GM11168 (cell line): ENCODE data around the gene OLIG1.

Experiments used
- in situ Hi-C: fragments of 300-500 bp; cut with MboI; formaldehyde crosslinking; loops from one replicate; pipeline ENCODE4 v1.12.0; 2022; ENCODE audit warnings: low sequenced_read_pairs; ENCODE audit not compliant: unreplicated experiment

OLIG1 gene

GRCh38 chr21:33058957-33059356 lies 11.0 kb upstream of the OLIG1 start:
- in situ Hi-C loops: no loop called here

GRCh38 chr21:33059380-33059841 lies 10.5 kb upstream of the OLIG1 start:
- in situ Hi-C loops: no loop called here

- in situ Hi-C loops: no loop called here
Observed at GRCh38 chr21:33061233-33061632, 8.7 kb upstream of the OLIG1 start.

- in situ Hi-C loops: no loop called here
Observed at GRCh38 chr21:33063375-33063883, 6.5 kb upstream of the OLIG1 start.

GRCh38 chr21:33063907-33064622 lies 5.9 kb upstream of the OLIG1 start:
- in situ Hi-C loops: no loop called here

GRCh38 chr21:33064623-33065390 lies 5.1 kb upstream of the OLIG1 start:
- in situ Hi-C loops: no loop called here

GRCh38 chr21:33067043-33067442 lies 2.9 kb upstream of the OLIG1 start:
- in situ Hi-C loops: no loop called here

- in situ Hi-C loops: no loop called here
Observed at GRCh38 chr21:33067457-33067856, 2.5 kb upstream of the OLIG1 start.

GRCh38 chr21:33069243-33069642 lies 698 bp upstream of the OLIG1 start:
- in situ Hi-C loops: no loop called here

GRCh38 chr21:33069645-33069993 lies 322 bp upstream of the OLIG1 start:
- in situ Hi-C loops: no loop called here

- in situ Hi-C loops: no loop called here
Observed at GRCh38 chr21:33070744-33070997, 730 bp downstream of the OLIG1 start.

GRCh38 chr21:33070998-33071769 lies 1.2 kb downstream of the OLIG1 start:
- in situ Hi-C loops: no loop called here

- in situ Hi-C loops: no loop called here
Observed at GRCh38 chr21:33071770-33072306, 1.9 kb downstream of the OLIG1 start.

- in situ Hi-C loops: no loop called here
Observed at GRCh38 chr21:33073636-33074035, 3.7 kb downstream of the OLIG1 start.

GRCh38 chr21:33075128-33075527 lies 5.2 kb downstream of the OLIG1 start:
- in situ Hi-C loops: no loop called here

GRCh38 chr21:33075596-33076195 lies 5.8 kb downstream of the OLIG1 start:
- in situ Hi-C loops: no loop called here

- in situ Hi-C loops: no loop called here
Observed at GRCh38 chr21:33076600-33077329, 6.8 kb downstream of the OLIG1 start.

GRCh38 chr21:33078907-33079582 lies 9.1 kb downstream of the OLIG1 start:
- in situ Hi-C loops: no loop called here

GRCh38 chr21:33080376-33080775 lies 10.4 kb downstream of the OLIG1 start:
- in situ Hi-C loops: no loop called here
